GM10248 (cell line): ENCODE data around the gene ABI2.

Experiments
- CTCF ChIA-PET: fragments of 300-600 bp; sonication (Branson Sonifier 250); formaldehyde crosslinking; extraction: SDS; loops from one replicate; lab custom pipeline; 2021; ENCODE audit warnings: antibody characterized with exemption; lab: Yijun Ruan, JAX
- POLR2A ChIA-PET: fragments of 350-650 bp; sonication (Branson Sonifier 250); formaldehyde crosslinking; extraction: SDS; loops from one replicate; lab custom pipeline; 2020; ENCODE audit warnings: antibody characterized with exemption; lab: Yijun Ruan, JAX
- DNase-seq: peaks from one replicate; pipeline ENCODE4 v3.0.0; 2012; ENCODE audit errors: extremely low spot score
- TF ChIP-seq, protein P1 (sequence below): IDR thresholded peaks from 2 replicates; pipeline ENCODE4 v1.5.1; 2012; ENCODE audit warnings: mild to moderate bottlenecking, low read depth; ENCODE audit errors: extremely low read depth, missing control alignments, control extremely low read depth

Gene ABI2

DNA sequence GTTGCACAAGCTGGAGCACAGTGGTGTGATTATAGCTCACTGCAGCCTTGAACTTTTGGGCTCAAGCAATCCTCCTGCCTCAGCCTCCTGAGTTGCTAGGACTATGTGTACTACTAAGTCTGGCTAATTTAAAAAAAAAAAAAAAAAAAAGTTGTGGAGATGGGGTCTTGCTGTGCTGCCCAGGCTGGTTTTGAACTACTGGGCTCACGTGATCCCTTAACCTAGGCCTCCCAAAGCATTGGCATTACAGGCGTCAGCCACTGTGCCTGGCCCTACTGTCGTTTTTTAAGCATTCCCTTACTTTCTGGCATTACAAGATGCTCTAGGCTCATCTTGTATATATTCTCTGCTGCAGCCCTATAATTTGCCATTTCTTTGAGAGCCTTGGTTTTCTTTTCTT lies 118.6 kb downstream of the ABI2 start:
- ChIA-PET POLR2A (no interaction called here), CTCF (no interaction called here)
- TF ChIP-seq, protein P1, sequence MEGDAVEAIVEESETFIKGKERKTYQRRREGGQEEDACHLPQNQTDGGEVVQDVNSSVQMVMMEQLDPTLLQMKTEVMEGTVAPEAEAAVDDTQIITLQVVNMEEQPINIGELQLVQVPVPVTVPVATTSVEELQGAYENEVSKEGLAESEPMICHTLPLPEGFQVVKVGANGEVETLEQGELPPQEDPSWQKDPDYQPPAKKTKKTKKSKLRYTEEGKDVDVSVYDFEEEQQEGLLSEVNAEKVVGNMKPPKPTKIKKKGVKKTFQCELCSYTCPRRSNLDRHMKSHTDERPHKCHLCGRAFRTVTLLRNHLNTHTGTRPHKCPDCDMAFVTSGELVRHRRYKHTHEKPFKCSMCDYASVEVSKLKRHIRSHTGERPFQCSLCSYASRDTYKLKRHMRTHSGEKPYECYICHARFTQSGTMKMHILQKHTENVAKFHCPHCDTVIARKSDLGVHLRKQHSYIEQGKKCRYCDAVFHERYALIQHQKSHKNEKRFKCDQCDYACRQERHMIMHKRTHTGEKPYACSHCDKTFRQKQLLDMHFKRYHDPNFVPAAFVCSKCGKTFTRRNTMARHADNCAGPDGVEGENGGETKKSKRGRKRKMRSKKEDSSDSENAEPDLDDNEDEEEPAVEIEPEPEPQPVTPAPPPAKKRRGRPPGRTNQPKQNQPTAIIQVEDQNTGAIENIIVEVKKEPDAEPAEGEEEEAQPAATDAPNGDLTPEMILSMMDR, result no peak
- DNase-seq, result no peak

DNA sequence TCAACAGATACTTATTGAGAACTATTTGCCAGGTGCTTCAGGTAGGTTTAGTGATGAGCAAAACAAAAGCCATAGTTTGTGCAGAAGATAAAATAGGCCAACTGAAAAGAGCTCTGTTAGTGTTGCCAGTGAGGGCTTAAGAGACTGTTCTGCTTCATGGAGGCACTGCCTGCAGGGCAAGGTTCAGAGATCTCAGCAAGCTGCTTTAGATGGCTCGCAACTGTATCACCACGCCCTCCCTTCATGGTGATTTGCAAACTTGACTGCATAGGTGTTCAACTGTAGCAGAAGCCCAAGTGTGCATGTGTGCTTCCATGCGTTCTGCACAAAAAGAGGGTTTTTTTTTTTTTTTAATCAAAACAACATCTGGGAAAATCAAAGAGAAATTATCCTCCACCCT lies 122.4 kb downstream of the ABI2 start:
- CTCF ChIA-PET, result interaction anchor here (1.2 kb wide), 1 partner anchor 555 kb away, joined by 3 read pairs; no protein-coding TSS in a partner anchor
- DNase-seq, result no peak
- POLR2A ChIA-PET, result no interaction called here
- TF ChIP-seq, protein P1, result no peak

DNA sequence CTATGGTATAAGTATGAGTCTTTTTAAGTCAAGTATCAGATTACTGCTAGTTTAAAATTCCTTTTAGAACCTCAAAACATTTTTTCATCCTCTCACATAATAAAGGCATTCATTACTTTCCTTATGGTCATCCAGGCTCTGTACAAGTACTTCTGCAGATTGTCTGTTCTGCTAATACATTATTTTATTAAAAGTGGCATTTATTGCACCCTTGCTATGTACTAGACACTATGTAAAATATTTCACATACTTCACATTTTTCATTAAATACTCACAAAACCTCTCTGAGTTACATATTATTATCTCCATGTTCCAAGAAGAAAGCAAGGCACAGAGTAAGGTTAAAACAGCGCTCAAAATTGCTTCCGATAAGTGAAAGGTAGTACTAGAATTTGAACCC lies 122.8 kb downstream of the ABI2 start:
- ChIA-PET POLR2A (no interaction called here), CTCF (no interaction called here)
- TF ChIP-seq, protein P1, result no peak
- no peak for DNase-seq

DNA sequence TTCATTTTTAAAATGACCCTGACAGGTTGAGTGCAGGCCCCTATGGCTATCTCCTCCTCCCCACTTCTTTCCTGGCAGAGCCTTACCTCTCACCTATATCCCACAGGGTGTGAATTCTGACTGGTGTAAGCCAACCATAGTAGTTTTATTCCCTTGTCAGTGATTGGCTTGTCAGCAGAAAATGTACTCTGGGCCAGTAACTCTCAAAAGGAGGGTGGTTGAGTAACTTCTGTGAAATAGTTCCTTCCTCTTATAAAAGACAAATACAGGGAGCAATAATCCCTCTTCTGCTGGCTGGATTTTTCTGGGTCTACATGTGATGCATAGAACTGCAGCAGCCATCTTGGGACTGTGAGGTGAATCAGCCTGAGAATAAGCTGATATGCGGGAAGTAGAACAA lies 123.5 kb downstream of the ABI2 start:
- no peak for DNase-seq
- TF ChIP-seq, protein P1, result no peak
- ChIA-PET POLR2A (no interaction called here), CTCF (interaction anchor here (3.7 kb wide), 1 partner anchor 226 kb away, joined by 23 read pairs; no protein-coding TSS in a partner anchor)

DNA sequence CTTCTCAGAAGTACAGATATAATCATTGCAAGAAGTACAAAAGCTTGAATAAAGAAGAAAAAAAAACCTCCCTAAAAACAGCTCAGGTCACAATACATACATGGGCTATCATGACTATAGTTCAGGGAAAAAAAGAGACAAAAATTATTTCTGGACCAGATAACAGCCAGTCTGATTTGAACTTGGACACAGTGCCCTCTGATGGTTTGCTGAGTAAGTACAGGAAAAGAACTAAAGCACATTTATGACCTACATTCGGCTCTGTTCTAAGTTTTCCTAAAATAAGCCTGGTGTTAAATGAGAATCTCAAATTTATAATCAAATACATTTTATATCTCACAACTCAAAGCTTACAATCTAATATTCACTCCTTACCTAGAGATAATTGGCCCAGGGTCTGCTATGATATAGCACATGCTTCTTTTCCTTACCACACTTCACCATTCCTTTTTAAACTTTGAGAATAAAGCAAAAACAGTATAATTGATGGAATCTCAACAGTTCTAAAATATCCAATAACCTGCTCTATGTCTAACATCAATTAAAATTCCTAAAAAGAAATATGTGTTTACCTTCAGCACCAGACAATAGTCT lies 125.8 kb downstream of the ABI2 start:
- TF ChIP-seq, protein P1, result peak; percentile 64
- peak; percentile 57 for DNase-seq
- CTCF ChIA-PET, result interaction anchor here (0.8 to 3.7 kb wide), 19 partner anchors 9 to 866 kb away, joined by 3 to 23 read pairs (median 5); no protein-coding TSS in a partner anchor
- POLR2A ChIA-PET, result no interaction called here

GRCh38 chr2:203455209-203455608 lies 127.0 kb downstream of the ABI2 start:
- no peak for DNase-seq
- ChIA-PET CTCF (interaction anchor here (0.8 to 3.7 kb wide), 9 partner anchors 8 to 867 kb away, joined by 3 to 23 read pairs (median 5); no protein-coding TSS in a partner anchor), POLR2A (no interaction called here)
- TF ChIP-seq, protein P1, result no peak
